ENCODE results near the gene DENND1A.

DNA sequence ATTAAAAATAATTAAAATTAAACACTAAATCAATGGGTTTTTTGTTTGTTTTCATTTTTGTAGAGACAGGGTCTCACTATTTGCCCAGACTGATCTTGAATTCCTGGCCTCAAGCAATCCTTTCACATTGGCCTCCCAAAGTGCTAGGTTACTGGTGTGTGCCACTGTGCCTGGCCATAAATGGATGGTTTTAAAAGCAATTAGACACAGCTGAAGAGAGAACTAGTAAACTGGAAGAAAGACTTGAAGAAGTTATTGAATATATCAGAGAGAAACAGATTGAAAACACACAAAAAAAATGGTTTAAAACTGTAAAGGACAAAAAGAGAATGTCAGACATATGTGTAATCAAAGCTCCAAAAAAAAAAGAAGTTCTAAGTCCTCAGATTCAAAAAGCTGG, 83.0 kb downstream of the DENND1A start:
- TF ChIP-seq, protein P1, sequence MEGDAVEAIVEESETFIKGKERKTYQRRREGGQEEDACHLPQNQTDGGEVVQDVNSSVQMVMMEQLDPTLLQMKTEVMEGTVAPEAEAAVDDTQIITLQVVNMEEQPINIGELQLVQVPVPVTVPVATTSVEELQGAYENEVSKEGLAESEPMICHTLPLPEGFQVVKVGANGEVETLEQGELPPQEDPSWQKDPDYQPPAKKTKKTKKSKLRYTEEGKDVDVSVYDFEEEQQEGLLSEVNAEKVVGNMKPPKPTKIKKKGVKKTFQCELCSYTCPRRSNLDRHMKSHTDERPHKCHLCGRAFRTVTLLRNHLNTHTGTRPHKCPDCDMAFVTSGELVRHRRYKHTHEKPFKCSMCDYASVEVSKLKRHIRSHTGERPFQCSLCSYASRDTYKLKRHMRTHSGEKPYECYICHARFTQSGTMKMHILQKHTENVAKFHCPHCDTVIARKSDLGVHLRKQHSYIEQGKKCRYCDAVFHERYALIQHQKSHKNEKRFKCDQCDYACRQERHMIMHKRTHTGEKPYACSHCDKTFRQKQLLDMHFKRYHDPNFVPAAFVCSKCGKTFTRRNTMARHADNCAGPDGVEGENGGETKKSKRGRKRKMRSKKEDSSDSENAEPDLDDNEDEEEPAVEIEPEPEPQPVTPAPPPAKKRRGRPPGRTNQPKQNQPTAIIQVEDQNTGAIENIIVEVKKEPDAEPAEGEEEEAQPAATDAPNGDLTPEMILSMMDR (IDR thresholded peaks at IDR 0.05), result no peak
- TF ChIP-seq POLR2A (IDR thresholded peaks at IDR 0.05), result no peak

Measured in heart left ventricle (tissue), 13 donors.